Hepatocyte (in vitro differentiated cells): ENCODE measurements around the gene BRDT. TPM values are rescaled to one million over a fixed set of nuclear protein-coding genes. Genes with fewer than 3 reads are reported as not detected.

Experiments
- DNase-seq: peaks from one replicate; pipeline ENCODE4 v3.0.0-alpha.2; 2016; ENCODE audit warnings: low spot score
- H2AFZ ChIP-seq: fragments of 200-600 bp; sonication (generic); 2 replicates; pipeline ENCODE4 v1.6.0; 2016; ENCODE audit warnings: antibody characterized with exemption, mild to moderate bottlenecking
- H3K27ac ChIP-seq: fragments of 200-600 bp; sonication (generic); 2 replicates; pipeline ENCODE4 v1.5.1; 2016; ENCODE audit warnings: mild to moderate bottlenecking
- H3K27me3 ChIP-seq: fragments of 200-600 bp; sonication (generic); 2 replicates; pipeline ENCODE4 v1.6.1; 2016
- H3K36me3 ChIP-seq: fragments of 200-600 bp; sonication (generic); replicated peaks from 2 replicates; pipeline ENCODE4 v1.5.1; 2016; ENCODE audit warnings: low read depth; ENCODE audit not compliant: insufficient read depth
- H3K4me1 ChIP-seq: fragments of 200-600 bp; sonication (generic); 2 replicates; pipeline ENCODE4 v1.5.1; 2016; ENCODE audit warnings: mild to moderate bottlenecking, moderate library complexity; ENCODE audit not compliant: insufficient read depth
- H3K4me2 ChIP-seq: fragments of 200-600 bp; sonication (generic); 2 replicates; pipeline ENCODE4 v1.6.0; 2016
- H3K4me3 ChIP-seq: fragments of 200-600 bp; sonication (generic); 2 replicates; pipeline ENCODE4 v1.5.1; 2016; ENCODE audit warnings: mild to moderate bottlenecking
- H3K79me2 ChIP-seq: fragments of 200-600 bp; sonication (generic); 2 replicates; pipeline ENCODE4 v1.6.0; 2017; ENCODE audit warnings: mild to moderate bottlenecking
- H3K9me2 ChIP-seq: fragments of 200-600 bp; sonication (generic); replicated peaks from 2 replicates; pipeline ENCODE4 v1.6.0; 2017; ENCODE audit warnings: mild to moderate bottlenecking; ENCODE audit not compliant: insufficient read depth
- H3K9me3 ChIP-seq: fragments of 200-600 bp; sonication (generic); 2 replicates; pipeline ENCODE4 v1.5.1; 2016; ENCODE audit warnings: low read depth, mild to moderate bottlenecking
- H4K20me1 ChIP-seq: fragments of 200-600 bp; sonication (generic); 2 replicates; pipeline ENCODE4 v1.6.0; 2016; ENCODE audit warnings: mild to moderate bottlenecking; ENCODE audit not compliant: insufficient read depth, poor library complexity, severe bottlenecking
- EZH2 ChIP-seq: fragments of 200-600 bp; sonication (generic); IDR thresholded peaks from 2 replicates; pipeline ENCODE4 v1.6.1; 2016; ENCODE audit warnings: antibody characterized with exemption, mild to moderate bottlenecking, borderline replicate concordance
- EZH2phosphoT487 ChIP-seq: fragments of 200-600 bp; sonication (generic); IDR thresholded peaks from one replicate; pipeline ENCODE4 v1.6.1; 2018; ENCODE audit warnings: antibody characterized with exemption, mild to moderate bottlenecking, low read depth, moderate library complexity; ENCODE audit not compliant: unreplicated experiment, severe bottlenecking
- WGBS: methylation state at CpG from one replicate; pipeline ENCODE4 v1.1.6; 2016; ENCODE audit warnings: low lambda C conversion rate; ENCODE audit errors: missing lambda C conversion rate; 5-methylcytosine and 5-hydroxymethylcytosine counted together
- polyA plus RNA-seq: library from polyadenylated mRNA; unstranded; fragments of >200 nt; fragmentation: Nextera tagmentation; extraction: Ambion mirVana; gene quantifications from 2 replicates; pipeline ENCODE4 v1.2.1, GENCODE V29; 2016
- total RNA-seq: library from RNA; depleted of rRNA; stranded (reverse); fragments of >200 nt; gene quantifications from 2 replicates; pipeline ENCODE4 v1.2.3, GENCODE V29; 2014
- TF ChIP-seq, protein P1 (sequence below): fragments of 200-600 bp; sonication (generic); IDR thresholded peaks from 2 replicates; pipeline ENCODE4 v1.5.1; 2016; ENCODE audit warnings: antibody characterized with exemption, mild to moderate bottlenecking; ENCODE audit not compliant: poor library complexity

Gene BRDT
- not detected in 2 replicates for total RNA-seq
- not detected in 2 replicates for polyA plus RNA-seq

DNA sequence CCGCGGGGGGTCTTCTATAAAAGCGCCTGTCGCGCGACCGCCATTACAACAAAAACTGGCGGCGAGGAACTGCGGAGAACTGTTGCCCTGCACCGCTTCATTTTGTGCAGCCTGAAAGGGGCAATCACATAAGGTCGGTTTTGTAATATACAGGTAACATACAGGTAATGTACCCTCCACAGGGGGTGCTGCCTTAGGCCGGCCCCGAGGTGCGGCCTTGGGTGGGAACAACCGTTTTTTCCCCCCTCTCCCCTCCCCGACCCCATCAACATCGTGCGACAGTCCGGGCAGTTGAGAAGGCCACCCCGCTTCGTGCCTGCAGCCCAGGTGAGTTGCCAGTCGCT is at the start of gene BRDT:
Gene BRDT (plus strand): TSS at position 46 of the 344 bp plus-strand sequence. CDS start 13,354 bp downstream, outside the sequence.
- H3K9me2 ChIP-seq = no peaks in the 10 kb centered on the region
- no peak within 1 kb of the TSS for H3K4me2 ChIP-seq
- TF ChIP-seq EZH2phosphoT487 (no peak), EZH2 (no peak)
- TF ChIP-seq, protein P1, sequence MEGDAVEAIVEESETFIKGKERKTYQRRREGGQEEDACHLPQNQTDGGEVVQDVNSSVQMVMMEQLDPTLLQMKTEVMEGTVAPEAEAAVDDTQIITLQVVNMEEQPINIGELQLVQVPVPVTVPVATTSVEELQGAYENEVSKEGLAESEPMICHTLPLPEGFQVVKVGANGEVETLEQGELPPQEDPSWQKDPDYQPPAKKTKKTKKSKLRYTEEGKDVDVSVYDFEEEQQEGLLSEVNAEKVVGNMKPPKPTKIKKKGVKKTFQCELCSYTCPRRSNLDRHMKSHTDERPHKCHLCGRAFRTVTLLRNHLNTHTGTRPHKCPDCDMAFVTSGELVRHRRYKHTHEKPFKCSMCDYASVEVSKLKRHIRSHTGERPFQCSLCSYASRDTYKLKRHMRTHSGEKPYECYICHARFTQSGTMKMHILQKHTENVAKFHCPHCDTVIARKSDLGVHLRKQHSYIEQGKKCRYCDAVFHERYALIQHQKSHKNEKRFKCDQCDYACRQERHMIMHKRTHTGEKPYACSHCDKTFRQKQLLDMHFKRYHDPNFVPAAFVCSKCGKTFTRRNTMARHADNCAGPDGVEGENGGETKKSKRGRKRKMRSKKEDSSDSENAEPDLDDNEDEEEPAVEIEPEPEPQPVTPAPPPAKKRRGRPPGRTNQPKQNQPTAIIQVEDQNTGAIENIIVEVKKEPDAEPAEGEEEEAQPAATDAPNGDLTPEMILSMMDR = no peak
- DNase-seq = no peak
- H4K20me1 ChIP-seq = no peaks in the 10 kb centered on the region
- H3K79me2 ChIP-seq = no peaks in the 10 kb centered on the region
- H3K4me1 ChIP-seq = no peaks in the 10 kb centered on the region
- H3K36me3 ChIP-seq = no peaks in the 10 kb centered on the region
- 96% methylated on average over 19 of the region's 23 CpGs for WGBS
- H3K9me3 ChIP-seq = no peaks in the 10 kb centered on the region
- no peak within 1 kb of the TSS for H3K27ac ChIP-seq
- no peak within 1 kb of the TSS for H3K4me3 ChIP-seq
- no peak within 1 kb of the TSS for H2AFZ ChIP-seq
- no peaks in the 10 kb centered on the region for H3K27me3 ChIP-seq

DNA sequence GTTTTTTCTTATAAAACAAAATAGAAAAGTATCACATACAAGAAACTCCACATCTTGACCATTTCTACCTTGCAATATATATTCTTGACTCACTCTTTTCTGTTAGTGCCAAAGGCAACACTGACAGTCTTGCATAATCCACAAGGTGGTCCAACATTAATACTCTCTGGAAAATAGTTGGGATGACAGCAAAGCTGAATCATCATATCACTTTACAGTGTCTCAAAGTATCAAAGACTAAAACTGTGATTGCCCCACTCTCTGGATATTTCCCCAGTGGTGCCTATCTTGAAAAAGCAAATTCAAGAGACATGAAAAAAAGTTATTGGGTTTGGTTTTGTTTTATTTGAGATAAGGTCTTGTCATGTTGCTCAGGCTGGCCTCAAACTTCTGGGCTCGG is 48.6 kb upstream of the BRDT start:
- Histone ChIP-seq H4K20me1 (no peaks in the 10 kb centered on the region), H2AFZ (no peak overlapping the region), H3K79me2 (no peaks in the 10 kb centered on the region), H3K4me2 (no peak overlapping the region), H3K27me3 (no peaks in the 10 kb centered on the region), H3K27ac (no peak overlapping the region), H3K36me3 (no peaks in the 10 kb centered on the region), H3K9me3 (no peaks in the 10 kb centered on the region), H3K4me1 (no peaks in the 10 kb centered on the region), H3K9me2 (no peaks in the 10 kb centered on the region), H3K4me3 (no peak overlapping the region)
- 80% methylated on average over 1 of the region's 1 CpG for WGBS
- DNase-seq = no peak
- TF ChIP-seq EZH2 (no peak), EZH2phosphoT487 (no peak)
- TF ChIP-seq, protein P1 = no peak

DNA sequence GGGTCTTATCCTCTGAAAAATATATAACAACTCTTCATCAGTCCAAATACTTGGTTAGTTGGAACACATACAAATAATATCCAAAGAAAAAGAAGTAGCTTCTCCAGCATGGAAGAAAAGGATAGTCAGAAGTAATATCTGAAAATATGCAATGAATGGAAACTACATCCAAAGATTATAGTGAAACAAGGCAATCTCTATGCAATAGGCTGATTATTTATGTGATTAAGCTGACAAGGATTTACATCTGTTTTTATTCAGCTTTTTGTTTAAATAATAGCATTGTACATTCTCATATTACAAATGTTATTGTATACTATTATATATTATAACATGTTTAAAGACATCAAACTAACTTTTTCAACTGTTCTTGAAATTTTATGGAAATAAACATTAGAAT is 48.0 kb upstream of the BRDT start:
- no peaks in the 10 kb centered on the region for H3K4me1 ChIP-seq
- H3K27me3 ChIP-seq = no peaks in the 10 kb centered on the region
- H3K4me3 ChIP-seq = no peak overlapping the region
- H3K36me3 ChIP-seq = no peaks in the 10 kb centered on the region
- H3K27ac ChIP-seq = no peak overlapping the region
- H3K4me2 ChIP-seq = no peak overlapping the region
- no peaks in the 10 kb centered on the region for H4K20me1 ChIP-seq
- DNase-seq = no peak
- no peaks in the 10 kb centered on the region for H3K9me2 ChIP-seq
- H3K9me3 ChIP-seq = no peaks in the 10 kb centered on the region
- no peak for TF ChIP-seq EZH2
- no peak for TF ChIP-seq EZH2phosphoT487
- TF ChIP-seq, protein P1 = no peak
- H2AFZ ChIP-seq = no peak overlapping the region
- no peaks in the 10 kb centered on the region for H3K79me2 ChIP-seq

DNA sequence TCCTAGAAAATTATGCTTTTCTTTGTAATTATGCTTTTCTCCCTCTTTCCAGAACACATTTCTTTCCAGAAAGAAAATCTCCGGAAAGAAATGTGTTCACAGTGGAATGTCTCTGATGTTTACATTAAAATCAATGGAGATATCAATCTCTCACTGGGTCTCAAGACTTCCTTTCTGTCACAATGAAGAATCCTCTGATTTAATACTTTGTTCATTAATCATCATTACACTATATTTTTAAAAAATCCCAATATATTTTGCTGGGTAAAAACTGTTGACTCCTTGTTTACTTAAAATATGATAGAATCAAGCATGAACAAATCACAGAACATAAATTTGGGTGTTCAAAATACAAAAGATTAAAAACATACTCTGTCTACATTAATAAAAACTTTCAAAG is 36.9 kb upstream of the BRDT start:
- H3K4me3 ChIP-seq = no peak overlapping the region
- H3K79me2 ChIP-seq = no peaks in the 10 kb centered on the region
- WGBS = 65% methylated on average over 1 of the region's 1 CpG
- no peak for DNase-seq
- H3K9me2 ChIP-seq = no peaks in the 10 kb centered on the region
- no peak overlapping the region for H3K27ac ChIP-seq
- H2AFZ ChIP-seq = no peak overlapping the region
- H3K36me3 ChIP-seq = no peaks in the 10 kb centered on the region
- TF ChIP-seq, protein P1 = no peak
- no peak for TF ChIP-seq EZH2
- TF ChIP-seq EZH2phosphoT487 = no peak
- H3K9me3 ChIP-seq = no peaks in the 10 kb centered on the region
- no peaks in the 10 kb centered on the region for H4K20me1 ChIP-seq
- no peaks in the 10 kb centered on the region for H3K27me3 ChIP-seq
- no peaks in the 10 kb centered on the region for H3K4me1 ChIP-seq
- no peak overlapping the region for H3K4me2 ChIP-seq
